Stimulated activated naive CD8-positive, alpha-beta T cell treated with anti-CD3 and anti-CD28 coated beads, Interleukin-15, Interleukin-2, amounts not matched to agents 100 U/mL and 50 U/mL, for 24 hours (primary cell): ENCODE measurements around the gene LRRC8B.
A peak's percentile ranks its signal among the peaks of the same experiment; 100 is the strongest.

Experiments
- ATAC-seq: fragments of 150-1000 bp; cut with Tn5 transposase; one replicate; pipeline ENCODE4 v1.10.0; 2021
- DNase-seq: peaks from one replicate; pipeline ENCODE4 v3.0.0; 2021

The LRRC8B gene

GRCh38 chr1:89548122-89548857 is 23.7 kb downstream of the LRRC8B start:
- DNase-seq = no peak
- no peak for ATAC-seq

- DNase-seq (no peak), ATAC-seq (no peak)
Measured at GRCh38 chr1:89550995-89551394, 26.4 kb downstream of the LRRC8B start.

- ATAC-seq = no peak
- DNase-seq = no peak
Measured at GRCh38 chr1:89552471-89553081, 27.9 kb downstream of the LRRC8B start.

- DNase-seq (no peak), ATAC-seq (no peak)
Measured at GRCh38 chr1:89553157-89553556, 28.5 kb downstream of the LRRC8B start.

- DNase-seq (no peak), ATAC-seq (peak; percentile 61)
Measured at GRCh38 chr1:89555550-89555949, 30.9 kb downstream of the LRRC8B start.

- DNase-seq (no peak), ATAC-seq (no peak)
Measured at GRCh38 chr1:89556726-89557444, 32.3 kb downstream of the LRRC8B start.

- DNase-seq = no peak
- no peak for ATAC-seq
Measured at GRCh38 chr1:89557445-89557825, 32.8 kb downstream of the LRRC8B start.

GRCh38 chr1:89557956-89558355 is 33.3 kb downstream of the LRRC8B start:
- ATAC-seq (peak; percentile 74), DNase-seq (no peak)

- DNase-seq (no peak), ATAC-seq (no peak)
Measured at GRCh38 chr1:89563957-89564604, 39.5 kb downstream of the LRRC8B start.

GRCh38 chr1:89565521-89565920 is 40.9 kb downstream of the LRRC8B start:
- ATAC-seq = no peak
- DNase-seq = no peak

GRCh38 chr1:89566761-89567174 is 42.1 kb downstream of the LRRC8B start:
- ATAC-seq (no peak), DNase-seq (no peak)

- ATAC-seq (no peak), DNase-seq (no peak)
Measured at GRCh38 chr1:89567797-89568196, 43.2 kb downstream of the LRRC8B start.

- no peak for DNase-seq
- no peak for ATAC-seq
Measured at GRCh38 chr1:89573410-89573809, 48.8 kb downstream of the LRRC8B start.

GRCh38 chr1:89574621-89575020 is 50.0 kb downstream of the LRRC8B start:
- no peak for DNase-seq
- no peak for ATAC-seq

- DNase-seq = no peak
- ATAC-seq = no peak
Measured at GRCh38 chr1:89575207-89575606, 50.6 kb downstream of the LRRC8B start.

GRCh38 chr1:89576013-89576412 is 51.4 kb downstream of the LRRC8B start:
- DNase-seq = no peak

GRCh38 chr1:89578151-89578550 is 53.5 kb downstream of the LRRC8B start:
- ATAC-seq (no peak), DNase-seq (no peak)

More at GRCh38 chr1:89576013-89576412, 51.4 kb downstream of the LRRC8B start:
- ATAC-seq = no peak

GRCh38 chr1:89578946-89579684 is 54.5 kb downstream of the LRRC8B start:
- no peak for ATAC-seq
- DNase-seq = no peak

- no peak for ATAC-seq
- no peak for DNase-seq
Measured at GRCh38 chr1:89580036-89580435, 55.4 kb downstream of the LRRC8B start.

GRCh38 chr1:89581859-89582258 is 57.2 kb downstream of the LRRC8B start:
- ATAC-seq (peak; percentile 49), DNase-seq (no peak)

- DNase-seq = no peak
Measured at GRCh38 chr1:89582571-89582970, 57.9 kb downstream of the LRRC8B start.

GRCh38 chr1:89584211-89584610 is 59.6 kb downstream of the LRRC8B start:
- ATAC-seq (no peak), DNase-seq (no peak)

More at GRCh38 chr1:89582571-89582970, 57.9 kb downstream of the LRRC8B start:
- no peak for ATAC-seq
